22Rv1 (cell line): ENCODE data around the gene SERPINH1.

Source experiments
- CTCF ChIP-seq: fragments of 450-650 bp; IDR thresholded peaks from 2 replicates; pipeline ENCODE4 v1.5.1; 2017; ENCODE audit warnings: mild to moderate bottlenecking
- ZFX ChIP-seq: fragments of 450-650 bp; IDR thresholded peaks from 2 replicates; pipeline ENCODE4 v1.6.1; 2017; ENCODE audit warnings: antibody characterized with exemption, borderline replicate concordance

DNA sequence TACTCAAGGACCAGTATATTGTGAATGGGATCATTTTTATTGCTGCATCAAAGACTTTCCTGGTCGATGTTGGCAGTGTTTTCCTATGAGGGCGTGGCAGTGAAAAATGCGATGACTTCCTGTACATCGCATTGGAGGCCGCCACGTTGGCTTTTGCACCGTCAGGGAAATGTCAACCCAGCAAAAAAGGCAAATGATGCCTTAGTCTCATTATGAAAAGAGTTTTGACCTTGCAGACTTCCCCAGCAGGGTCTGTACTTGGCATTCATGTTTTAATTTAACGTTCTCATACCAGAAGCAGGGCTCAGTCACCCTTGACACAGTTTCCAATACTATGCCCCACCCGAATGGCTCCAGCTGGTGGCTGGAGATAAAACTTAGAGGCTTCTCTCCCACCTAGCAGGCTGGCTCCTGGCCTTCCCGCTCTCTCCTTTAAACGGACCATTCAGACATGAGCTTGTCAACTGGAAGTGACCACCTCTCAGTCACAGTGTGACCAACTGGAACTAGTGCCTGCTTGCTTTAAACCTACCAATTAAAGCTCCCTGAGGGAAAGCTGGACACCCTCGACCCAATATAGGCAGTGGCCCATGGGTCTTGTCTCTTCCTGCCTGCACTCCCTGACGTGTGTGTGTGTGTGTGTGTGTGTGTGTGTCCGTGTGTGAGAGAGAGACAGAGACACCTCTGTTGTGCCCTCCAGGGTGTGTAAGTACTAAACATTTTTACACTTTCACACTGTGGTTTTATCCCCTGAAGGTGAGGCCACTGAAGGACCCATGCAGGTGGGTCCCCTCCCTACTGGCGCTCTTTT, 27.6 kb upstream of the SERPINH1 start:
- TF ChIP-seq CTCF (no peak), ZFX (no peak)
